ENCODE data around the gene LYL1. TPM values are rescaled to one million over a fixed set of nuclear protein-coding genes. Genes with fewer than 3 reads are reported as not detected.

The LYL1 gene
- total and polyA plus RNA-seq, 9 of the 15 experiments (the other 6 are each of a cell fraction or from before 2014, with no cell fraction given): 1.3 to 266 (median 34.0) TPM

DNA sequence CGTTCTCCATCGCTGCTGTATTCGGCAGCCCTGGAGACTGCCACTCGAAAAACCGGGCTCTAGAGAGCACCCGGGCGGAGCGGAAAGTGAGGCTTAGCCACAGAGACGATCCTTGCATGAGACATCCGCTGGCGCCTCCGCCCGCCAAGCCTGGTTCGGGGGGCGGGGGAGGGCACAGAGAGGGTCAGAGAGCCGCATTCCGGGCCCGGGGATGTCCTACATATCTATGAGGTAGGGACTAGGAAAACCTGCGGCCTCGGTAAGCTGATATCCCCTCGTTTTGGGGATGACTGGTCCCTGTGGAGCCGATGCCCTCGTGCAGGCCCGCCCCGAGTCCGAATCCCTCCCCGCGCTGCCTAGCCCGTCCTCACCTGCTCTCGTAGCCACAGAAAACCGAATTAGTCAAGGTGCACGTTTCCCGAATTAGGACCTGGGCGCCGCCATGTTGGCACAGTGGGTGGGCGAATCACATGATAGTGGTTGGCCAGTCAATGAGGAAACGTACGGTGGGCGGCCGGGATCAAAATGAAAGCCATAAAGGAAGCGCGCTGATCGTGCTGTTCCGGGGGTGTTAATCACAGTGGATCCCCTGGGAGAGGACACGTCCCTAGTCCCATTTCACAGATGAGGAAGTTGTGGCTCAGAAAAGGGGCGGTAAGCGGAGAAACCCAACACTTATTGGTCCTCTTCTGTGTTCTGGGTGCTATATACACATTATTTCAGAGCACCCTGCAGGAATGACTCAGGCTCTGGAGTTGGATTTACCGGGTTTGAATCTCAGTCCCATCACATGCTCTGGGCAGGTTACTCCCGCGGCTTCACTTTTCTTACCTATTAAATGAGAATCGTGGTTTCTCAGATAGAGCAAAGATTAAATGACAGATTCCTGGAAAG lies 13.9 kb upstream of the LYL1 start, which contains the start of gene TRMT1 (continued):
- TF ChIP-seq, protein P1, sequence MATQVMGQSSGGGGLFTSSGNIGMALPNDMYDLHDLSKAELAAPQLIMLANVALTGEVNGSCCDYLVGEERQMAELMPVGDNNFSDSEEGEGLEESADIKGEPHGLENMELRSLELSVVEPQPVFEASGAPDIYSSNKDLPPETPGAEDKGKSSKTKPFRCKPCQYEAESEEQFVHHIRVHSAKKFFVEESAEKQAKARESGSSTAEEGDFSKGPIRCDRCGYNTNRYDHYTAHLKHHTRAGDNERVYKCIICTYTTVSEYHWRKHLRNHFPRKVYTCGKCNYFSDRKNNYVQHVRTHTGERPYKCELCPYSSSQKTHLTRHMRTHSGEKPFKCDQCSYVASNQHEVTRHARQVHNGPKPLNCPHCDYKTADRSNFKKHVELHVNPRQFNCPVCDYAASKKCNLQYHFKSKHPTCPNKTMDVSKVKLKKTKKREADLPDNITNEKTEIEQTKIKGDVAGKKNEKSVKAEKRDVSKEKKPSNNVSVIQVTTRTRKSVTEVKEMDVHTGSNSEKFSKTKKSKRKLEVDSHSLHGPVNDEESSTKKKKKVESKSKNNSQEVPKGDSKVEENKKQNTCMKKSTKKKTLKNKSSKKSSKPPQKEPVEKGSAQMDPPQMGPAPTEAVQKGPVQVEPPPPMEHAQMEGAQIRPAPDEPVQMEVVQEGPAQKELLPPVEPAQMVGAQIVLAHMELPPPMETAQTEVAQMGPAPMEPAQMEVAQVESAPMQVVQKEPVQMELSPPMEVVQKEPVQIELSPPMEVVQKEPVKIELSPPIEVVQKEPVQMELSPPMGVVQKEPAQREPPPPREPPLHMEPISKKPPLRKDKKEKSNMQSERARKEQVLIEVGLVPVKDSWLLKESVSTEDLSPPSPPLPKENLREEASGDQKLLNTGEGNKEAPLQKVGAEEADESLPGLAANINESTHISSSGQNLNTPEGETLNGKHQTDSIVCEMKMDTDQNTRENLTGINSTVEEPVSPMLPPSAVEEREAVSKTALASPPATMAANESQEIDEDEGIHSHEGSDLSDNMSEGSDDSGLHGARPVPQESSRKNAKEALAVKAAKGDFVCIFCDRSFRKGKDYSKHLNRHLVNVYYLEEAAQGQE (IDR thresholded peaks at IDR 0.05; ENCODE audit: borderline replicate concordance): peak; percentile 66
- TF ChIP-seq, protein P1 (CRISPR knock-in tag; IDR thresholded peaks at IDR 0.05; ENCODE audit: low read depth): no peak
- TF ChIP-seq, protein P2, sequence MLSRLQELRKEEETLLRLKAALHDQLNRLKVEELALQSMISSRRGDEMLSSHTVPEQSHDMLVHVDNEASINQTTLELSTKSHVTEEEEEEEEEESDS (CRISPR knock-in tag; IDR thresholded peaks at IDR 0.05): no peak
- TF ChIP-seq CEBPG (CRISPR knock-in tag; IDR thresholded peaks at IDR 0.05) (0 out of 2 replicates have a peak, but pooled peaks have one; percentile 37), CEBPG (tag; conservative IDR thresholded peaks at IDR 0.05 in 1 of 2, IDR thresholded peaks at IDR 0.05 in 1 of 2) (no peak), DPF2 (IDR thresholded peaks at IDR 0.05) (peak; percentile 60), MEIS2 (IDR thresholded peaks at IDR 0.05; ENCODE audit: partially characterized antibody) (peak; percentile 82), CHD4 (IDR thresholded peaks at IDR 0.05; ENCODE audit: insufficient read depth, insufficient replicate concordance, low read depth, low read length, poor library complexity, severe bottlenecking) (peak; percentile 93), NR2C1 (IDR thresholded peaks at IDR 0.05) (0 out of 2 replicates have a peak, but pooled peaks have one; percentile 34), NR2C1 (tag; IDR thresholded peaks at IDR 0.05) (no peak), KDM1A (IDR thresholded peaks at IDR 0.05) (peak; percentile 93 to 98), NELFE (IDR thresholded peaks at IDR 0.05; ENCODE audit: insufficient read depth, insufficient read length) (no peak), CBX2 (IDR thresholded peaks at IDR 0.05; ENCODE audit: insufficient read depth, low read length, poor library complexity, severe bottlenecking) (no peak), BDP1 (IDR thresholded peaks at IDR 0.05; ENCODE audit: insufficient read depth, insufficient read length) (no peak)
- TF ChIP-seq, protein P3, sequence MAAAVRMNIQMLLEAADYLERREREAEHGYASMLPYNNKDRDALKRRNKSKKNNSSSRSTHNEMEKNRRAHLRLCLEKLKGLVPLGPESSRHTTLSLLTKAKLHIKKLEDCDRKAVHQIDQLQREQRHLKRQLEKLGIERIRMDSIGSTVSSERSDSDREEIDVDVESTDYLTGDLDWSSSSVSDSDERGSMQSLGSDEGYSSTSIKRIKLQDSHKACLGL (CRISPR knock-in tag; IDR thresholded peaks at IDR 0.05; ENCODE audit: borderline replicate concordance, poor library complexity, severe bottlenecking): peak; percentile 98
- TF ChIP-seq, protein P4, sequence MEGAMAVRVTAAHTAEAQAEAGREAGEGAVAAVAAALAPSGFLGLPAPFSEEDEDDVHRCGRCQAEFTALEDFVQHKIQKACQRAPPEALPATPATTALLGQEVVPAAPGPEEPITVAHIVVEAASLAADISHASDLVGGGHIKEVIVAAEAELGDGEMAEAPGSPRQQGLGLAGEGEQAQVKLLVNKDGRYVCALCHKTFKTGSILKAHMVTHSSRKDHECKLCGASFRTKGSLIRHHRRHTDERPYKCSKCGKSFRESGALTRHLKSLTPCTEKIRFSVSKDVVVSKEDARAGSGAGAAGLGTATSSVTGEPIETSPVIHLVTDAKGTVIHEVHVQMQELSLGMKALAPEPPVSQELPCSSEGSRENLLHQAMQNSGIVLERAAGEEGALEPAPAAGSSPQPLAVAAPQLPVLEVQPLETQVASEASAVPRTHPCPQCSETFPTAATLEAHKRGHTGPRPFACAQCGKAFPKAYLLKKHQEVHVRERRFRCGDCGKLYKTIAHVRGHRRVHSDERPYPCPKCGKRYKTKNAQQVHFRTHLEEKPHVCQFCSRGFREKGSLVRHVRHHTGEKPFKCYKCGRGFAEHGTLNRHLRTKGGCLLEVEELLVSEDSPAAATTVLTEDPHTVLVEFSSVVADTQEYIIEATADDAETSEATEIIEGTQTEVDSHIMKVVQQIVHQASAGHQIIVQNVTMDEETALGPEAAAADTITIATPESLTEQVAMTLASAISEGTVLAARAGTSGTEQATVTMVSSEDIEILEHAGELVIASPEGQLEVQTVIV (CRISPR knock-in tag; IDR thresholded peaks at IDR 0.05; ENCODE audit: borderline replicate concordance): no peak

All from K562 (cell line).